ENCODE results near the gene TEKT4.
"Not testable (repeated sequence)": the region's sequence is repeated elsewhere in the genome, so short reads cannot be mapped to it uniquely, and the experiment has no call there.

TEKT4 gene

DNA sequence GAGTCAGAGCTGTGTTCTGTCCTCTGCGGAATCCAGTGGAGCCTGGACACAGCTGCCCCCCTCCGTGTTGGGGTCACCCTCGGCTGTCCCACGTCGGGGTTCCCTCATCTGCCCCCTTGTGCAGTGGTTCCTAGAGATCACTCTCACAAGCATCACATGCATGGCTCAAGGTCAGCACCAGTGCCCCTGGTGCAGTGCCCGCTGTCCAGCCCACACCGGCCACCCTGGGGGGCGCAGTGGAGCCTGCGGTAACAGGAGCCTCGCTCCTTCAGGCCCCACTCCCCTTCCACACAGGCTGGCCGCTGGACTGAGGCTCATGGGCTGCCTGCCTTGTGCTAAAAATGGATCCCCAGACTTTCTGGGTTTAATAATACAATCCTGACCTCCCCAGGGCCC, 8.8 kb downstream of the TEKT4 start:
- TF ChIP-seq, protein P1, sequence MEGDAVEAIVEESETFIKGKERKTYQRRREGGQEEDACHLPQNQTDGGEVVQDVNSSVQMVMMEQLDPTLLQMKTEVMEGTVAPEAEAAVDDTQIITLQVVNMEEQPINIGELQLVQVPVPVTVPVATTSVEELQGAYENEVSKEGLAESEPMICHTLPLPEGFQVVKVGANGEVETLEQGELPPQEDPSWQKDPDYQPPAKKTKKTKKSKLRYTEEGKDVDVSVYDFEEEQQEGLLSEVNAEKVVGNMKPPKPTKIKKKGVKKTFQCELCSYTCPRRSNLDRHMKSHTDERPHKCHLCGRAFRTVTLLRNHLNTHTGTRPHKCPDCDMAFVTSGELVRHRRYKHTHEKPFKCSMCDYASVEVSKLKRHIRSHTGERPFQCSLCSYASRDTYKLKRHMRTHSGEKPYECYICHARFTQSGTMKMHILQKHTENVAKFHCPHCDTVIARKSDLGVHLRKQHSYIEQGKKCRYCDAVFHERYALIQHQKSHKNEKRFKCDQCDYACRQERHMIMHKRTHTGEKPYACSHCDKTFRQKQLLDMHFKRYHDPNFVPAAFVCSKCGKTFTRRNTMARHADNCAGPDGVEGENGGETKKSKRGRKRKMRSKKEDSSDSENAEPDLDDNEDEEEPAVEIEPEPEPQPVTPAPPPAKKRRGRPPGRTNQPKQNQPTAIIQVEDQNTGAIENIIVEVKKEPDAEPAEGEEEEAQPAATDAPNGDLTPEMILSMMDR (IDR thresholded peaks at IDR 0.05; ENCODE audit: control insufficient read depth, extremely low read depth, insufficient read depth): no peak
- H3K4me3 ChIP-seq (ENCODE audit: low read depth, low read length): no peak overlapping the region
- no peak for DNase-seq (ENCODE audit: low read depth)

DNA sequence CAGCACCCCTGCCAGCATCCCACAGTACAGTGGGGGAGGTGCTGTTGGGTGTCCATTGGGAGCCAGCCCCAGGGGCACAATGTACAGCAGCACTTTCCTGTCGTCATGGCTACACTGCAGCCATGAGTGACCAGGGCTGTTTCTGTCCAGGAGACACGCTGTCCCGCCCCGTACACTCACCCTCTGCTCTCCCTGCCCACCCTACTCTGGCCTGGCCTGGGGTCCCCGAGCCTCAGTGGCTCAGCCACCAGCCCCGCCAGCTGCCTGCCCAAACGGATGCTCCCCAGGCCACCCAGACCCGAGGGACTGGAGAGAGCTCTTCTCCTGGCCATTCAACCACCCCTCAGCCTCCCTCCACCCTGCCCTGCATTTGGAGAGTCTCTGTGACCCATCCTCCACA, 9.3 kb downstream of the TEKT4 start:
- no peak overlapping the region for H3K4me3 ChIP-seq (ENCODE audit: low read depth, low read length)
- TF ChIP-seq, protein P1 (IDR thresholded peaks at IDR 0.05; ENCODE audit: control insufficient read depth, extremely low read depth, insufficient read depth): no peak
- DNase-seq (ENCODE audit: low read depth): no peak

DNA sequence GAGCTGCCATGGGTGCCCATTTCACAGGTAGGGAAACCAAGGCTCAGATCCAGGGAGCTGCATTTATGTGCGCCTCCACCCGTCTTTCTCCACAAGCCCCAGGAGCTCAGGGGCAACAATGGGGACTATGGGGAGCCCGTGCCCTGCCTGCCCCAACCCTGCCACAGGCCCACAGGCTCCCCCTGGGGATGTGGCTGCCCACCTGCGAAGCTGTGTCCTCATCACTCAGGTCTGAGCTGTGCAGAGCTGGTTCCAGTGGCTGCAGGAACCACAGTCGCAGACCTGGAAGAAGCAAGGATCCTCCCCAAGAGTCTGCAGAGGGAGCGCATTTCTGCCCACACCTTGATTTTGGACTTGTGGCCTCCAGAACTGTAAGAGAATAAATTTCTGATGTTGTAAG, 9.8 kb downstream of the TEKT4 start:
- TF ChIP-seq, protein P1 (IDR thresholded peaks at IDR 0.05; ENCODE audit: control insufficient read depth, extremely low read depth, insufficient read depth): no peak
- H3K4me3 ChIP-seq (ENCODE audit: low read depth, low read length): no peak overlapping the region
- DNase-seq (ENCODE audit: low read depth): no peak

DNA sequence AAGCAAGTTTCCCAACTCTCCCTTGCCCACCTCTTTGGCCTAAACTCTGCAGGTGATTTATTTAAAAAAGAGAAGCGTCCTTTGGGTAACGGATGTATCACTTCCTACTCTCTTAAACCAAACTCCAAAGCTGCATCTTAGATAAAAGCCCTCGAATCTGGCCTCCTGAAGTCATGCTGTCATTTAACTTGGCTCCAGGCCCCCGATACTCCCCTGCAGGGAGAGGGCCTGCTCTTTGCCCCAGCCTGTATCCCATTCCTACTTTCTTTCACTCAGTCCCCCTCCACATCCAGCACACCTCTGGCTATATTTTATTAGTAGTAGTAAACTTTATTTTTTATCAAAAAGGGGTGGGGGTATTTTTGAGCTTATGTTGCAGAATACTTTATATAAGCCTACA, 19.0 kb downstream of the TEKT4 start:
- DNase-seq (ENCODE audit: low read depth): no peak
- no peak overlapping the region for H3K4me3 ChIP-seq (ENCODE audit: low read depth, low read length)
- TF ChIP-seq, protein P1 (IDR thresholded peaks at IDR 0.05; ENCODE audit: control insufficient read depth, extremely low read depth, insufficient read depth): no peak

DNA sequence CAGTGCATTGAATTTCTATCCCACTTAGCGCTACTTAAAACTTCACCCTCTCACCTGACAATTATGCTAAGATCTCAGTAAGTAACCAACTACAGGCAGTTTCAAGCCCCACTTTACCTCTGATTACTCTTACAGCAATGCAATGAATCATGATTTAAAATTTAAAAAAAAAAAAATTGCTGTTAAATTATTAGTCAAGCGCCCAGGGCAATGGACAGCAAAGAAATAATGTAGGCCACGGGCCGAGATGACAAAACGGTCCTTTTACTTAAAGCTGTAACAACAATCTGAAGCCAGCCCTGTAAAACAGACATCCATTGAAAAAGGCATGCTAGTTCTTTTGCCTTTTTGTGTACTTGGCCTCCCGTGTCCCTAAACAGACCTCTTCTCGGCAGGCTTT, 24.0 kb downstream of the TEKT4 start:
- not testable (repeated sequence) for H3K4me3 ChIP-seq (ENCODE audit: low read depth, low read length); DNase-seq (ENCODE audit: low read depth)

DNA sequence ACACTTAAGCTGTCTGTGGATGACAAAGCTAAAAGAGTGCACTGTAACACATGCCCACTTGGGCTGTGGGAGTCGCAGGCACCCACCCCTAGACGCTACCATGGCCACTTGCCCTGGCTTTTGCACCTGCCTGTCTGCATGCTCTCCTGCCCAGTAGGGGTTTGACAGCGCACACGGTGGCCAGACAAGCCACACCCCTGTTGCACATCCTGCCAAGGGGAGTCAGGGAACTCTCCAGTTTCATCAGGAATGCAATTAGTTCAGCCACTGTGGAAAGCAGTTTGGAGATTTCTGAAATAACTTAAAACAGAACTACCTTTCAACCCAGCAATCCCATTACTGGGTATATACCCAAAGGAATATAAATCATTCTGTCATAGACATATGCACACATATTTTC, 35.7 kb downstream of the TEKT4 start:
- not testable (repeated sequence) for DNase-seq (ENCODE audit: low read depth); H3K4me3 ChIP-seq (ENCODE audit: low read depth, low read length)

DNA sequence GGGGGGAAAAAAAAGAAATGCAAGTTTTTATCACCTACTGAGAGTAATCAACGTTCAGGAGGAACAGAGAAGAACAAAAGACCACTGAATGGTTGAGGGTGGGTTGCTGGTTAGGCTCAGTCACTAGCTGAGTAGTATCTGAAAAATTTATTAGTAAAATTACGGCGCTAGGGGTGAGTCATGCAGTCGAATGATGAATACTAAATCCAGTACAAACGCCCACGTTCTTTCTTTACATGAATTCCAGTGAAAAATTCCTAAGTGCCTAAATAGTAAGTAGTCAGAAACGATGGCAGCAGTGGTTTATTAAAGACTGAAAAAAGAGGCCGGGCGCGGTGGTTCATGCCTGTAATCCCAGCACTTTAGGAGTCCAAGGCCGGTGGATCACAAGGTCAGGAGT, 52.0 kb downstream of the TEKT4 start:
- H3K4me3 ChIP-seq (ENCODE audit: low read depth, low read length): no peak overlapping the region
- no peak for DNase-seq (ENCODE audit: low read depth)

DNA sequence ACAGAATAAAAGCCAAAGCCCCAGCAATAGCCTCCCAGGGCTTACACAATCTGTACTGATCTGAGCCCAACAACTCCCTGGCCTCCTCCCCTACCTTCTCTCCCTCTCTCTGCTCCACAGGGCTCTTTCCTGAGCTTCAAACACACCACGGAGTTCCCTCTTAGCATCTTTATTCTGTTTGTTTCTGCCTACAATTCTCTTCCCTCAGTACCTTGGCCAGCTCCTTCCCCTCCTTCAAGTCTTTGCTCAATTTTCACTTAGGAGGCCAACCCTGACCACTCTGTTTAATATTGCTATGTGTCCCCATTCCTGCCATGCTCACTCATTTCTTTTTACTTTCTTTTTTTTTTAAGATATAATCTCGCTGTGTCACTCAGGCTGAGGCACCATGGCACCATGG, 53.8 kb downstream of the TEKT4 start:
- not testable (repeated sequence) for H3K4me3 ChIP-seq (ENCODE audit: low read depth, low read length); DNase-seq (ENCODE audit: low read depth)

More for the DNA sequence above, 52.0 kb downstream of the TEKT4 start:
- TF ChIP-seq, protein P1 (IDR thresholded peaks at IDR 0.05; ENCODE audit: control insufficient read depth, extremely low read depth, insufficient read depth): no peak
